ENCODE data around the gene GPBP1L1.
A peak's percentile ranks its signal among the peaks of the same experiment; 100 is the strongest.

Gene GPBP1L1

GRCh38 chr1:45619149-45619921 lies 67.0 kb downstream of the GPBP1L1 start:
- TF ChIP-seq POLR2AphosphoS5 (IDR thresholded peaks at IDR 0.05; ENCODE audit: borderline replicate concordance, low read depth, low read length): no peak
- DNase-seq (ENCODE audit: low read depth, low spot score): no peak
- no peak overlapping the region for H3K9ac ChIP-seq (ENCODE audit: insufficient read length)
- peaks cover 42% of the 10 kb centered on the region for H3K36me3 ChIP-seq (ENCODE audit: insufficient read depth, low read length)
- peak overlapping the region; percentile 63; the same call in 1 of the 2 replicates for H3K27ac ChIP-seq
- no peak overlapping the region for H3K4me3 ChIP-seq
- no peaks in the 10 kb centered on the region for H3K9me3 ChIP-seq (ENCODE audit: low read depth, low read length)

- Histone ChIP-seq H3K27ac (0 out of 2 replicates have a peak overlapping the region, but pooled peaks have one; percentile 21), H3K4me3 (no peak overlapping the region), H3K9me3 (ENCODE audit: low read depth, low read length) (no peaks in the 10 kb centered on the region), H3K9ac (ENCODE audit: insufficient read length) (no peak overlapping the region), H3K36me3 (ENCODE audit: insufficient read depth, low read length) (peaks cover 59% of the 10 kb centered on the region)
- TF ChIP-seq EZH2 (IDR thresholded peaks at IDR 0.05): no peak
- 0 out of 2 replicates have a peak, but pooled peaks have one; percentile 11 for TF ChIP-seq POLR2AphosphoS5 (IDR thresholded peaks at IDR 0.05; ENCODE audit: borderline replicate concordance, low read depth, low read length)
- DNase-seq (ENCODE audit: low read depth, low spot score): no peak
These were observed 68.7 kb downstream of the GPBP1L1 start for GRCh38 chr1:45617618-45618017.

GRCh38 chr1:45615885-45616284 lies 70.4 kb downstream of the GPBP1L1 start:
- Histone ChIP-seq H3K4me3 (no peak overlapping the region), H3K9ac (ENCODE audit: insufficient read length) (no peak overlapping the region), H3K36me3 (ENCODE audit: insufficient read depth, low read length) (peaks cover 75% of the 10 kb centered on the region), H3K9me3 (ENCODE audit: low read depth, low read length) (no peaks in the 10 kb centered on the region), H3K27ac (no peak overlapping the region)
- no peak for DNase-seq (ENCODE audit: low read depth, low spot score)
- TF ChIP-seq POLR2AphosphoS5 (IDR thresholded peaks at IDR 0.05; ENCODE audit: borderline replicate concordance, low read depth, low read length) (no peak), FOXP2 (optimal IDR thresholded peaks at IDR 0.05; ENCODE audit: control extremely low read depth, extremely low read length, insufficient read depth) (no peak), EZH2 (IDR thresholded peaks at IDR 0.05) (no peak)

GRCh38 chr1:45612941-45613579 lies 73.3 kb downstream of the GPBP1L1 start:
- Histone ChIP-seq H3K27ac (0 out of 2 replicates have a peak overlapping the region, but pooled peaks have one; percentile 10), H3K36me3 (ENCODE audit: insufficient read depth, low read length) (peaks cover 98% of the 10 kb centered on the region), H3K4me3 (no peak overlapping the region), H3K9ac (ENCODE audit: insufficient read length) (no peak overlapping the region), H3K9me3 (ENCODE audit: low read depth, low read length) (no peaks in the 10 kb centered on the region)
- DNase-seq (ENCODE audit: low read depth, low spot score): no peak
- TF ChIP-seq POLR2AphosphoS5 (IDR thresholded peaks at IDR 0.05; ENCODE audit: borderline replicate concordance, low read depth, low read length): no peak
- TF ChIP-seq FOXP2 (optimal IDR thresholded peaks at IDR 0.05; ENCODE audit: control extremely low read depth, extremely low read length, insufficient read depth): no peak
- no peak for TF ChIP-seq EZH2 (IDR thresholded peaks at IDR 0.05)

GRCh38 chr1:45610589-45611226 lies 75.6 kb downstream of the GPBP1L1 start:
- TF ChIP-seq EZH2 (IDR thresholded peaks at IDR 0.05) (no peak), POLR2AphosphoS5 (IDR thresholded peaks at IDR 0.05; ENCODE audit: borderline replicate concordance, low read depth, low read length) (no peak), FOXP2 (optimal IDR thresholded peaks at IDR 0.05; ENCODE audit: control extremely low read depth, extremely low read length, insufficient read depth) (no peak)
- Histone ChIP-seq H3K4me3 (no peak overlapping the region), H3K9ac (ENCODE audit: insufficient read length) (no peak overlapping the region), H3K9me3 (ENCODE audit: low read depth, low read length) (no peaks in the 10 kb centered on the region), H3K27ac (no peak overlapping the region), H3K36me3 (ENCODE audit: insufficient read depth, low read length) (peaks cover 98% of the 10 kb centered on the region)
- DNase-seq (ENCODE audit: low read depth, low spot score): no peak

GRCh38 chr1:45608175-45609156 lies 77.9 kb downstream of the GPBP1L1 start:
- Histone ChIP-seq H3K27ac (0 out of 2 replicates have a peak overlapping the region, but pooled peaks have one; percentile 29), H3K36me3 (ENCODE audit: insufficient read depth, low read length) (peaks cover 98% of the 10 kb centered on the region), H3K4me3 (no peak overlapping the region), H3K9me3 (ENCODE audit: low read depth, low read length) (no peaks in the 10 kb centered on the region), H3K9ac (ENCODE audit: insufficient read length) (no peak overlapping the region)
- no peak for DNase-seq (ENCODE audit: low read depth, low spot score)
- TF ChIP-seq EZH2 (IDR thresholded peaks at IDR 0.05) (no peak), POLR2AphosphoS5 (IDR thresholded peaks at IDR 0.05; ENCODE audit: borderline replicate concordance, low read depth, low read length) (no peak), FOXP2 (optimal IDR thresholded peaks at IDR 0.05; ENCODE audit: control extremely low read depth, extremely low read length, insufficient read depth) (no peak)

- peaks cover 98% of the 10 kb centered on the region for H3K36me3 ChIP-seq (ENCODE audit: insufficient read depth, low read length)
- no peak overlapping the region for H3K4me3 ChIP-seq
- H3K9ac ChIP-seq (ENCODE audit: insufficient read length): no peak overlapping the region
- TF ChIP-seq EZH2 (IDR thresholded peaks at IDR 0.05) (no peak), POLR2AphosphoS5 (IDR thresholded peaks at IDR 0.05; ENCODE audit: borderline replicate concordance, low read depth, low read length) (no peak), FOXP2 (optimal IDR thresholded peaks at IDR 0.05; ENCODE audit: control extremely low read depth, extremely low read length, insufficient read depth) (no peak)
- H3K27ac ChIP-seq: no peak overlapping the region
- no peaks in the 10 kb centered on the region for H3K9me3 ChIP-seq (ENCODE audit: low read depth, low read length)
- no peak for DNase-seq (ENCODE audit: low read depth, low spot score)
These were observed 78.8 kb downstream of the GPBP1L1 start for GRCh38 chr1:45607404-45608074.
